Epithelial cell of prostate (primary cell): ENCODE data around the gene THBS2.
A peak's percentile ranks its signal among the peaks of the same experiment; 100 is the strongest.
"Not testable (repeated sequence)": the region's sequence is repeated elsewhere in the genome, so short reads cannot be mapped to it uniquely, and the experiment has no call there.

Experiments
- DNase-seq: peaks from one replicate; pipeline ENCODE4 v3.0.0-alpha.2; 2011; ENCODE audit warnings: low read depth, low spot score
- H3K27ac ChIP-seq: fragments of 450-650 bp; 2 replicates; pipeline ENCODE4 v1.5.1; 2017; ENCODE audit warnings: mild to moderate bottlenecking

The THBS2 gene

GRCh38 chr6:169274781-169275180 is 21.1 kb upstream of the THBS2 start:
- peak overlapping the region; percentile 43 for H3K27ac ChIP-seq
- DNase-seq: no peak

- no peak for DNase-seq
- no peak overlapping the region for H3K27ac ChIP-seq
These were observed 19.9 kb upstream of the THBS2 start for GRCh38 chr6:169273511-169273910.

GRCh38 chr6:169271877-169272216 is 18.2 kb upstream of the THBS2 start:
- no peak overlapping the region for H3K27ac ChIP-seq
- no peak for DNase-seq

- DNase-seq: no peak
- no peak overlapping the region for H3K27ac ChIP-seq
These were observed 17.7 kb upstream of the THBS2 start for GRCh38 chr6:169271158-169271876.

- not testable (repeated sequence) for DNase-seq
- H3K27ac ChIP-seq: peak overlapping the region; percentile 76
These were observed 16.4 kb upstream of the THBS2 start for GRCh38 chr6:169270077-169270380.

- DNase-seq: no peak
- H3K27ac ChIP-seq: peak overlapping the region; percentile 76
These were observed 15.8 kb upstream of the THBS2 start for GRCh38 chr6:169269180-169270076.

- H3K27ac ChIP-seq: no peak overlapping the region
- DNase-seq: no peak
These were observed 14.6 kb upstream of the THBS2 start for GRCh38 chr6:169268276-169268675.

GRCh38 chr6:169266746-169267591 is 13.3 kb upstream of the THBS2 start:
- no peak overlapping the region for H3K27ac ChIP-seq
- DNase-seq: no peak

GRCh38 chr6:169266261-169266660 is 12.6 kb upstream of the THBS2 start:
- no peak for DNase-seq
- H3K27ac ChIP-seq: no peak overlapping the region

GRCh38 chr6:169265486-169266131 is 12.0 kb upstream of the THBS2 start:
- DNase-seq: no peak
- no peak overlapping the region for H3K27ac ChIP-seq

- H3K27ac ChIP-seq: no peak overlapping the region
- DNase-seq: peak; percentile 52
These were observed 10.4 kb upstream of the THBS2 start for GRCh38 chr6:169263836-169264608.

GRCh38 chr6:169263374-169263773 is 9.7 kb upstream of the THBS2 start:
- H3K27ac ChIP-seq: no peak overlapping the region
- no peak for DNase-seq

GRCh38 chr6:169262602-169263001 is 9.0 kb upstream of the THBS2 start:
- H3K27ac ChIP-seq, DNase-seq: not testable (repeated sequence)

- no peak overlapping the region for H3K27ac ChIP-seq
- DNase-seq: no peak
These were observed 2.9 kb upstream of the THBS2 start for GRCh38 chr6:169256518-169256917.

- no peak for DNase-seq
- no peak overlapping the region for H3K27ac ChIP-seq
These were observed 2.4 kb upstream of the THBS2 start for GRCh38 chr6:169256061-169256460.

- DNase-seq: no peak
- H3K27ac ChIP-seq: no peak overlapping the region
These were observed 2.0 kb upstream of the THBS2 start for GRCh38 chr6:169255643-169256042.

- no peak for DNase-seq
- no peak overlapping the region for H3K27ac ChIP-seq
These were observed 1.0 kb upstream of the THBS2 start for GRCh38 chr6:169254456-169255316.

GRCh38 chr6:169252505-169253189 is 999 bp downstream of the THBS2 start:
- no peak for DNase-seq
- H3K27ac ChIP-seq: no peak overlapping the region
